Endometrial microvascular endothelial cells (primary cell): ENCODE data around the gene HOXA7. TPM values are rescaled to one million over a fixed set of nuclear protein-coding genes. Genes with fewer than 3 reads are reported as not detected.

Experiments used
- in situ Hi-C: cut with HindIII; loops from 2 replicates; pipeline ENCODE4 v1.10.0; 2017; ENCODE audit warnings: low sequenced_read_pairs, low pct_unique_long_range_greater_than_20kb; ENCODE audit errors: inconsistent ontology term
- total RNA-seq: library from RNA; depleted of rRNA; stranded (reverse); fragments of >200 nt; gene quantifications from one replicate; pipeline ENCODE4 v1.2.3, GENCODE V29; 2015; ENCODE audit errors: inconsistent ontology term

Gene HOXA7
- total RNA-seq, 1 donor from 2014 or later: 10.0 TPM

GRCh38 chr7:27184337-27185012 lies 28.0 kb upstream of the HOXA7 start:
- in situ Hi-C loops: no loop called here

DNA sequence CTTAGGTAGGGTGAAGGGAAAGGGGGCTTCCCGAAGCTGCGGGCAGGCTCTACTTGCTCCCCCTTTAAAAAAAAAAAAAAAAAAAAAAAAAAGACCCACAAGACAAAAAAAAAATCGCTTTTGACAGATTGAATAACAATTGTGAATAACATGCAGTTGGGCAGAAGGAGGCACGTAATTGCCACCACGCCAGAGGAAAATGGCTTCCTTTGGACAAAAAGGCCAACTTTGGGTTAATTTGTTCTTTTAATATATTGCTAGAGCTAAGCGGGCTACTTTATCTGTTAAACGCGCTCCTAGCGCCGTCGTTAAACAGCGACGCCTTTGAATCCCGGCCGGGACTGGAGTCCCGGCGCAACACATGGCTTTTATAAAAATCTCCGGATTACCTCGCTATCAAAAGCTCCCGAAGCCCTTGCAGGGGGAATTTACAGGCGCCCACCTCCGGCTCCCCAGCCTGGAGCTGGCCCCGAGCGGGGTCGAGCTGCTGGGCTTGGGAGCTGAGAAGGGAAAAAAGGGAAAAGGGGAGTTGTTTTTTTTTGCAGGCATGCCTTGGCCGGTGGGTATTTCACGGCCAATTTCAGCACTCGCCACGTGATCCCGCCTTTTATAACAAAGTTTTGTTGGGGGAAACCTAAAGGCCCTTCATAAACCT lies 27.3 kb upstream of the HOXA7 start:
- in situ Hi-C loops: no loop called here

DNA sequence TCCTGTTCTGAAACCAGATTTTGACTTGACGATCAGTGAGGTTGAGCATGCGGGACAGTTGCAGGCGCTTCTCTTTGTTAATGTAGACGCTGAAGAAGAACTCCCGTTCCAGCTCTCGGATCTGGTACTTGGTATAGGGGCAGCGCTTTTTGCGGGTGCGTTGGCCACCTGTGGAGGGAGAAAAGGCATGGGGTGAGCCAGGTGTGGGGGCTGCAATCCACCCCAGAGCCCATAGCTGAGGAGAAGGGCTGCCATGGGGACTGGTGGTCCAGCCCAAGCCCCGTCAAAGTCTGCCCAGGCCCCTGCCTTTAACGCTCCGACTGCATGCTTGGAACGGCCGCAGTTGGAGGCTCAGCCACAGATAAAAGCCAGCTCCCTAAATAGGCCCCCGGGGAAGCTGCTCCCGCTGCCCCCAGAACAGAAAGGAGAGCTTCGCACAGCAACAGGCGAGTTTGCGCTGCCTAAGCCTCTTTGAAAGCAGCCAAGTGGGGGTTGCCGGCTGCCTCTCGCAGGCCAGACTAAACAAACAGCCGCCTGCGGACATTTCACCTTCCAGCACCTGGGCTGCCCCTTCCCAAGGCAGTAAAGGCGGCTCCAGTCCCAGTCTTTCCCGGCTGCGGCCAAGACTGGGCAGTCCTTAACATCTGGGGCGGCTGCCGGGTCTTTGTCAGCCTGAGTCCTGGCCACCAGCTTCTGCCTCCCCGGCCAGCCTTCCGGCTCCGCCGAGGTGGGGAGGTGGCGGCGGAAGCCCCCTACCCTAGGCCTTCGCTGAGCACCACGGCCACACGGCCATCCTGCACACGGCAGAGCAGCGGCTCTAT lies 26.6 kb upstream of the HOXA7 start:
- in situ Hi-C loops: no loop called here

DNA sequence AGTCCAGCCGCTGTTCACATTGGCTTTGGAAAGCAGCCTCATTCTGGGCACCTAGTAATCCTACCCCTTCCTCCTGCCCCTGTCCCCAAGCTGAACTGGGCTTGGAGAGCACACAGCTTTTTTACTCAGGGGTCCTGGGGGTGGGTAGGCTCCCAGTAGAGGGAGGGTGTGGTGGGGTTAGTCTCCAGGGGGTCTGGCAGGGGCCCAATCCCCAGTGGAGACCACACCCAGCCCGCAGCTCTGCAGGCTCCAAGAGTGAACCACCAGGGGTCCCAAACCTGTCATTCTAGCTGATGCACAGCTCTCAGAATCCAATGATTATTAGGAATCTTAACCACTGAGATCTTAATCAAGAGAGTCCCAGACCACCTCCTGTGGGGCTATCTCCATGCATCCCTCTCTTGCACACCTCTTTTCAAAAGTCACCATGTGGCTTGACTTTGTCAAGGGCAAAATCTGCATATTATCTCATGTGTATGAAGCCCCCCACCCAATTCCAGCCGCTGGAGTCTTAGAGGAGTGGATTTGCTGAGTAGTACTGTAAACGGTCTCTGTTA lies 25.9 kb upstream of the HOXA7 start:
- in situ Hi-C loops: no loop called here

DNA sequence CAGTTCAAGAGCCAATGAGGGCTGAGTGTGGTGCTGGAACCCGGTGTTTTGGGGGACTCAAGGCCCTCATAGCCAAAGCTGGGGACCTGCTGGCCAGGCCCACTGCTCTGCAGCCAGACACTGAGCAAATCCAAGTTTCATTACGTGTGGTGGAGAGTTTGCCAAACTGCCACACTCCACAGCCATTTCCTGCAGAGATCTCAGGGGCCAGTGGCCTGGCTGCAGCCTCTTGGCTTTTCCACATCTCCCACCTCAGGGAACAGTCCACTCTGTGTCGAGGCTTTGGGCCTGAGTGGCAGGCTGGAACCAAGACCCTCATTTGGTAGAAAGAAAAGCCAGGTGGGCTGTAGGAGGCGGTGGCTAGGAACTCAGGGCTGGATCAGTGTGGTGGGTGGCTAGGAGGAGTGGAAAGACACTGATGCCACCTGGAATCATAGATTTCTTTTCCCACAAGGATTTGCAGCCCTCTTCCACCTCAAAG lies 25.4 kb upstream of the HOXA7 start:
- in situ Hi-C loops: no loop called here

GRCh38 chr7:27180431-27181420 lies 24.3 kb upstream of the HOXA7 start:
- in situ Hi-C loops: no loop called here

DNA sequence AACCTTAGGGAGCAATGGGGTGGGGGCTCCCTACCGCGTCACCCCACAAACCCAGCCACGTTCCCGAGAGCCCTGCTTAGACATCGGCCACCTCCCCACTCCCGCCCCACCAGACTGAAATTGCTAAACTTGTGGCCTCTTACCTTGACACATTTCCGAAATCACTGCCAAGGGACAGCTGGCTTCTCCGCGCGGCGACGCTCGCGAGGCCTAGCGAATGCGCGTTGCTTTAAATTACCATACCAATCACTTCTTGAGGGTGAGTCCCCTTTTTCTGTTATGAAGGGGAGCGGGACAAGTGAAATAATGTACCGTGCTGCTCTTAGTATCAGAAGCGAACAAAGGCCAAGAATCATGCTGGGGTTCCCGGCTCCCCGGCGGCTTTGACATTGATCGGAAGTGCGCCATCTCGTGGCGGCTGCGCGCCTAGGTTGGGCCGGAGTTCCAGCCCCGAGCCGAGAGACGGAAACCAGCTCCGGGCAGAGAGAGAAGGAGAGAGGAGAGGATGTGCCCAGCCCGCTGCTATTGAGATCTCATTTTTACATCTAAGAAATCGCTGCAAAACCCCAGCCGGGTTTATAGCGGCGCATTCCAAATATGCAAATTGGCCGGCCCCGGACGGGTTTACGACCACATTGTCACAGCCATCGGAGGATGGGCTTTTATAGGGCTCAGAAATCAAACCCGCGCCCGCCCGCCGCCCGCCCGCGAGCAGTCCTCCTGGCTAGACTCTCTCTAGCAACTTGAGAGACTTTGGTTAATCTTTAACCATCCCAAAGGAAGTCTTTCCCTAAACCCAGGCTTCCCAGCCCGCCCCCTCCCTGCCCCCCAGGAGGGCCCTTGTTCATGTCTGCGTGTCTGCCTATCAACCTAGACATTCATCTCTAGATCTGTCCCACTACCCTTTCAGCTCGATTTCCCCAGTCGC lies 23.3 kb upstream of the HOXA7 start:
- in situ Hi-C loops: no loop called here

DNA sequence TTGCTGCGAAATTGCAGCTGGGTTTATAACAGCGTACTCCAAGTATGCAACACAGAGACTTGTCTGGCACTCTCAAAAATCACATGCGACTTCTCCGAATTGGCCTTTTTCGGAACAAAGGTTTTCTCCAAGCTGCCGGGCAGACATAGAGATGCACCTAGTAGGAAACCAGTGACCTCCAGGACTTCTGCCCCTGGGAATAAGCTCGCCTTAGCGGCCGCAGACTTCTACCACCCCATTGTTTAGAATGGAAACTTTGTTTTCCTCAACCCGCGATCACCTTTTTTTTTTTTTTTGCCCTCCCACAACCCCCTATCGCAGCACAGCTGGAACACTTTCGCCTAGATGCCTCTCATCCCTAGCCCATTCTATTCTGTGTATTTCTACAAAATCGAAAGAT lies 22.6 kb upstream of the HOXA7 start:
- in situ Hi-C loops: no loop called here

DNA sequence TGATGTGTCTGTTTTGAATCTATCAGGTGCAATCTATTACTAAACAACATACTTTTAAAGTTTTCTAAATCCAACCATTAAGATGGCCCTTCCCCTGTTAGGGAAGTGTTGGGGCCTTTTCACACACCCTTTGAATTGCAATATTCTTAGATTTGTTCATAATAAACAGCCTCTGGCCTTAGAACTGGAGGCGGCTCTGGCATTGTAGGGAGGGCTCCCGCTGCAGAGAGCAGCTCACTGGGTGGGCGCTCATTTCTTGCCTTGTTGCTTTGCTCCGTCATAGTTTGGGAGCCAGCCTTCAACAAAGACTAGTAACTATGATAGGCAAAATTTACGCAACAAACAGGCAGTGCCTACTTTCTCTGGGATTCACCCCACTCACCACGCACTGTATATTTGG lies 21.9 kb upstream of the HOXA7 start:
- in situ Hi-C loops: no loop called here

DNA sequence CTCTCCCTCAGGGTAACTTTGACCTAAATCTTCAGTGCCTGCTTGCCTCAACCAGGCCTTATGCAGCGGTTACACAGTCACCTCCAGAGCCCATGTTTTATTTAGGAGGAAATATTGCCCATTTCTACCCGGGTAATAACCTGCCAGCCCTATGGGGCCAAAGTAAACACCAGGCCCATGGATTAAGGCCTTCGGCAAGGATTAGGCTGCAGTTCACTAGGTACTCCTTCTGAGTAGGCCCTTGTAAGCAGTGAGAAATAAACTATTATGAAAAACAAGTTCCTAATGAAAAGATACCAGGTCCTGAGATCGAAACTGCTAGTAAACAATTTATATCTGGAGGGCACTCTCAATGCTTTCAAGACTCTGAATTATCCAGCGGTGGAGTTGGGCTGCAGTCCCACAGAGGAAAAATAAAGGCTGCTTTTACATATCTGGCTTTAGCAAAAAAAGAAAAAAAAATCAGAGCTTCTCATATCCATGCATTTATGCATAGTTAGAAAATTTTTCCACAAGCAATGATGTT lies 21.4 kb upstream of the HOXA7 start:
- in situ Hi-C loops: no loop called here

DNA sequence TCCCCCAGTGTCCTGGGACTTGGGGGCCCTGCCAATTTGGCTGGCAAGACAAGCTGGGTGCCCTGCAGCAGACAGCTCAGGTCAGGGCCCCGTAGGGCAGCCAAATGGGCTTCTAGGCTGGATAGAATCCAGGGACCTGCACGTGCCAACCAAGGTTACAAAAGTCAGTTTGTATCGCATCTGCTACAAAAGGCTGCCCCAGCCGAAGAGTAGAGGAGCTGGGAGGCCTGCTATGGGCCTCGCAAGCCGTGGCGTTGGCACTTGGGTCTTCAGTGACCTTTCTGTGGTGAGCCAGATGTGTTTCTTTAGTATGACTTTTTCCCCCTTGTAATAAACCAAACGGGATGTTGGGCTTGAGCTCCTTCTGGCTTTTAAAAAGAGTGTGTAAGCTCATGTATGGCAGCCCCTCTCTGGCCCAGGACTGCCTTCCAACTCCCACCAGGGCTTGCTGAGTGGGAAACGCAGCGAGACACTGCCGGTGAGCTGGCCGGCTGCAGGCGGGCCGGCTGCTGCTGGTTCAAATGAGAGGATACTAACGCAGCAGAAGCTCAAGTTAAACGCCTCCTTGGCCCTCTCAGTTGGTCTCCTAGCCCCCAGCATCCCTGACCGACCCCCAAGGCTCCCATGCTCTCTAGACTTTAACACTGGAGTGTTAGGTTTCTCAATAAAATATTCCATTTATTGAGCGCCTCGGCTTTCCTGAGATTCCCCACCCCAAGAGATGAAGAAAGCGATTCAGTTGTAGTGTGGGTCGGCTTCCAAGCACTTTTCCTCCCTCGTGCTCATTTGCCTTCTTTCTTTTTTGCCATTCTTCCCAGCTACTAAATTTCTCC lies 20.7 kb upstream of the HOXA7 start:
- in situ Hi-C loops: no loop called here

DNA sequence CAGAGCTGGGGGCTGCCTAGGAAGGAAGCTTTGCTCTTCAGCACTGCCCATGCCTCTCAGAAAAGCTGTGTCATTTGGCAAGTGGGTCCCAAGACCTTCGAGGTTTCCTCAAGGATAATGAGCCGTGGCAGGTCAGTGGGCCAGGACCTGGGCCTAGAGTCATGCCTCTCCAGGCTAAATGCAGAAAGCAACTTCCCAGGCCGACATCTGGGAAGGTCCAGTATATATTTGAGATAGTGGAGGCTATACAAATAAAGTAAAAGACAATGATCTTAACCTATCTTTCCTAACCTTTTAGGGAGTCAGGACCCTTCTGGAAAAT lies 20.0 kb upstream of the HOXA7 start:
- in situ Hi-C loops: no loop called here

DNA sequence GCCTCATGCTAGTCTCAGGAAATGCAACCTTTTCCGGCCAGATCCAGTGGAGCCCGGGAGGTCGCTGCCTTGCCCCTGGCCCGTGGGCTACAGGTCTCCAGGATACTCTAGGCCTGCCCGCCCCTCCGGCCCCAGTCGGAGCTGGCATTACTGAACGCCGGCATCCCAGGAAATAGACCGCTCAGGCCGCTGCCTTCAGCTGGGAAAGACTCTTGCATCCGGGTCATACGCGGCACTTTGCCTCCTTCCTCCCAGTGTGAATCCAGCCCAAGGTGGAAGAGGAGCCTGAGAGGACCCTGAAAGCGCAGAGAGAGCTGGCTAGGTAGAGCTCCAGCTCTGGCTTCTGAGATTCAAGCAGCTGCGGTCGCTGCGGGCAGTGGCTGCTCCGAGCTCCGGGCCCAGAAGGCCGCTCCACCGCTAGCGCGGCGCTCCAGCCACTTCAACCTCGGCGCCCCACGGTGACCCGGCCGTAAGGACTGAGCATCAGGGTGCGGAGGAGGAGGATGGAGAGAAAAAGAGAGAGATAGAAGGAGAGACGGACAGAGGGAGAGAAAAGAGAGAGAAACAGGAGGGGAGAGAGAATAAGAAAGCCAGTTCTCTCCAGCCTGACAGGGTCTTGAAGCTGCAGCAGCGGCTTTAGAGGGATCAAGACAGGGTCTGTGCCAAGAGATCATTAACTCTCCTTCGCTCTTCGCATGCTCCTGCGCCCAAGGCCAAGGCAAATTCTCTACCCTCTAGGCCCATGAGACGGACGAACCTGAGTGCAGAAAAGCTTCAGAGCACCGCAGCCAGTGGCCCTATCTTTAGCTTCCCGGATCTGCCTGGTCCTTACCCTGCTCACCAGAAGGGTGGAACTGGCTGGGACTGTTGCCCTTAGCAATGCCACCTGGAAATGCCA lies 19.4 kb upstream of the HOXA7 start:
- in situ Hi-C loops: no loop called here

DNA sequence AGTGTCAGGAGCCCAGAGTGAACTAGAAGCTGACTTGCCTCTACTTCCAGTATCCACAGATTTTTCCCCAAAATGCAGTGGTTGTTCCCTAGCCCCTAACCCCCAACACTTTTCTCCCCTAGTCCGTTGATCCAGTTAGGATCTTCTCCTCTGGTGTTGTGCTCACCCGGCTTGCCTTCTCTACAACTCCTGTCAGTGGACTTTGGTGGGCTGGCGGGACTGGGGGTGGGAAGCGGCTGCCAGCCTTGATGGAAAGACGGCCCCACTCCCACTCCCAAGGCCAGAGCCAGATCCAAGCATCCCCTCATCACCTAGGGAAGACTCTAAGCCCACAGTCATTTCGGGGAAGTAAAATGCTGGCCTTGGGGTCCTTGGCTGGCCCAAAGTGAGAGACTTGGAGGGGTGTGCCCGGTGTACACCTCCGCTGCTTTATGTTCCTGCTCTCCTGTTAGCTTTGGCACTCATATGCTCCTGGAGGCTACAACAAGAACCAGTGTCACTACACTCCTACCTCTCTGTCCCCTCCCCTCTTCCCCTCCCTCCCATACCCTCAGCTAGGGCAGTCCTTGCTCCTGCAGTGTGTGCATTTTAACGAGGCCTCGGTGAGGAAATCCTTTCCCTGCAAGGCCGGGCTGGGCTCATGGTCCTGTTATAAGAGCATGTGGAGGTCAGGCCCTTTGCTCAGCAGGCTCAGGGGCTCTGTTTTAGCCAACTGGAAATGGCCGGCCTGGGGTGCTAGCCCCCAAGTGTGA lies 18.6 kb upstream of the HOXA7 start:
- in situ Hi-C loops: no loop called here
